GM12892 (cell line): ENCODE results near the gene CAMTA2.
A peak's percentile ranks its signal among the peaks of the same experiment; 100 is the strongest.

Experiments used
- DNase-seq: peaks from one replicate; pipeline ENCODE4 v3.0.0; 2011; ENCODE audit not compliant: insufficient read length
- FAIRE-seq: peaks from 2 replicates; lab custom pipeline; 2011; peaks lifted over from hg19 to GRCh38; lab: Jason Lieb, UNC
- POLR2A ChIP-seq: IDR thresholded peaks from 2 replicates; pipeline ENCODE4 v1.6.1; 2011; ENCODE audit warnings: low read depth, low read length, control low read depth
- POLR2AphosphoS5 ChIP-seq: IDR thresholded peaks from 2 replicates; pipeline ENCODE4 v1.6.1; 2011; ENCODE audit warnings: low read depth, low read length, control low read depth
- TAF1 ChIP-seq: IDR thresholded peaks from 2 replicates; pipeline ENCODE4 v1.6.1; 2011; ENCODE audit warnings: low read depth, mild to moderate bottlenecking, control low read depth, low read length, borderline replicate concordance

Gene CAMTA2

DNA sequence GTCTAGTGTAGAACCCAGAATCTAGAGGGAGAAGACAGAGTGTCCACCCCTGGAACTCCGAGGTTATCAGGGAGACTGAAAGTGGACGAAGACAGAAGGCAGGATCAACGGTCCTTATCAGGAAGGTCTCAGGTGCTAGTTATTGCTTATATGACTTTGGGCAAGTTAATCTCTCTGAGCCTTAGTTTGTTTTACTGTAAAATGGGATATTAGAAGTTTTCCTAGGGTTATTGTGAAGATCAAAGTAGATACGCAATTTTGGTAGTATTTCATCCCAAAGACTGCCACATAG, 46.2 kb downstream of the CAMTA2 start:
- FAIRE-seq (no peak), DNase-seq (no peak)
- TF ChIP-seq TAF1 (no peak), POLR2A (no peak), POLR2AphosphoS5 (no peak)

DNA sequence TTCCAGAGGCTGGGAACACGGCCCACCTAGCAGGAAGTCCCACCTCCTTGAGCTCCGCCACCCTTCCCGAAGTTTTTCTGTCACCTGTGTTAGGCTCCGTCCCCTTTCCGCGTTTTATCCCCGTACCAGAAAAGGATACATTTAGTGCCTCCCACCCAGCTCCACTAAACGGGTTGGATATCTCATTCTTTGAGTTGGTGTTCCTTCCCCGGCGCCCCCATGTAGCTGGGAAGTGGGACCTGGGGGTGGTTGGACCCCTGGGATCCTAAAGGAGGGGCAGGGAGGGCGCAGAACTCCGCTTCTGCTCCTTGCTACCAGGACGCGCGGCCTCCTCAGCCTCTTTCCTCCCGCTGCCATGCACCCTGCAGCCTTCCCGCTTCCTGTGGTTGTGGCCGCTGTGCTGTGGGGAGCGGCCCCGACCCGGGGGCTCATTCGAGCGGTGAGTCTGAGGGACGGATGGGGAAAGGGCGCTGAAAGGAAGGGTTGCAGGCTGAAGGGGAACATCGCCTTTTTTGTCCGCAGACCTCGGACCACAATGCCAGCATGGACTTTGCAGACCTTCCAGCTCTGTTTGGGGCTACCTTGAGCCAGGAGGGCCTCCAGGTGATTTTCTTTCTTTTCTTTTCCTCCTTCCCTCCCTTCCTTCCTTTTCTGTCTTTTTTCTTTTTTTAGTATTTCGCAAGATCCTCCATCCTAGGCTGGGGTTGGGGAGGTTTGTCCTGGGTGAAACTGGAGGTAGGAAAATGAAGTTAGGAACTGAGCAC, 46.7 kb downstream of the CAMTA2 start:
- FAIRE-seq (peak; percentile 40), DNase-seq (no peak)
- no peak for TF ChIP-seq POLR2A
- 0 out of 2 replicates have a peak, but pooled peaks have one; percentile 40 for TF ChIP-seq TAF1
- peak; percentile 62; the same call in 1 of the 2 replicates for TF ChIP-seq POLR2AphosphoS5

DNA sequence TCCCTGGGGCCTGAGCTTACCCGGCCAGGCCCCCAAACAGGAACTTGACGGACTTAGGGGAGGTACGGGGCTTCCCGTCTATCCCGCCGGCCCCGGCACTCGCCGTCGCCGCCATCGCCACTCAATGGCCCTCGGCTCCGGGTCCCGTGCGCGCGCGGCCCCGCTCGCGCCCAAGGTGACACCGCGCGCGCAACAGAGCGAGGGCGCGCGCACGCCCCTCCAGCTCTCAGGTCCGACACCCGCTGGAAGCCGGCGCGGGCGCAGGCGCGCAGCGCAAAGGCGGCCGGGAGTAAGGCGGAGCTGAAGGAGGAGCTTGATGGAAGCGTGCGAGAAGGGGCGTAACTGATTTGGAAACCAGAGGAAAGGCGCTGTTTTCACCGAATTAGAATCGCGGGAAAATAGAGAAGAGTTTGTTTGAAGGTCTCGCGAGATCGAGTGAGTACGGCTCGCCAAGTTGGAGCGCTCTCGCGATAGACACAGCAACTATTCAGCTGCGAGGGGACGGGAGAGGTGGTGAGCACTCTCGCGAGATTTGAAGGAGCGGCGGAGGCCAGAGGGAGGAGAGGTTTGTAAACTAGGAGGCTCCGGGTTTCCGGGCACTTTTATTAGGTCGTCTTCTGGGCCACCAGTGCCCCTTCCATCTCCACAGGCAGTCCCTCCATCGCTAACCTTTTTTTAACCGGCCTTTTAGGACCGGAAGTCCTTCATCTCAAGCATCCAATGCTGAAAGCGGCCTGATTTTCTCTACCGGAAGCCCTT, 47.5 kb downstream of the CAMTA2 start, which contains the start of the genes RNF167 and SLC25A11:
Gene RNF167 (plus strand): TSS at position 473 of the 759 bp plus-strand sequence. CDS start 642 bp downstream, outside the sequence.
Gene SLC25A11 (minus strand): TSS at position 251 of the 759 bp plus-strand sequence. CDS start 136 bp downstream, at position 115.
- peak; percentile 65; the same call in 1 of the 2 replicates for TF ChIP-seq TAF1
- TF ChIP-seq POLR2AphosphoS5, result peak; percentile 81
- TF ChIP-seq POLR2A, result peak; percentile 84
- DNase-seq (peak; percentile 96), FAIRE-seq (peak; percentile 99)

DNA sequence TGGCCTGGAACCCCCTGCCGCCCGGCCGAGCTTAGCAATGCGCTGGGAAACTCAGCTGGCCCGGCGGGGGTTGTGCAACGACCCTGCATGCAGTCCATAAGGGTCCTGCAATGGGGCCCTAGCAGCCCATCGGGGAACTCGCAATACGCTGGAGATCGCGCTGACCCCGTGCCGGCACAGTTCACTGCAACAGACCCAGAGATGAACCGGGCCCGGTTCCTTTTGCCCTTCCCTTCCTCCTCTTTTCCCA, 48.0 kb downstream of the CAMTA2 start:
- DNase-seq (no peak), FAIRE-seq (no peak)
- TF ChIP-seq TAF1 (no peak), POLR2AphosphoS5 (no peak), POLR2A (no peak)

DNA sequence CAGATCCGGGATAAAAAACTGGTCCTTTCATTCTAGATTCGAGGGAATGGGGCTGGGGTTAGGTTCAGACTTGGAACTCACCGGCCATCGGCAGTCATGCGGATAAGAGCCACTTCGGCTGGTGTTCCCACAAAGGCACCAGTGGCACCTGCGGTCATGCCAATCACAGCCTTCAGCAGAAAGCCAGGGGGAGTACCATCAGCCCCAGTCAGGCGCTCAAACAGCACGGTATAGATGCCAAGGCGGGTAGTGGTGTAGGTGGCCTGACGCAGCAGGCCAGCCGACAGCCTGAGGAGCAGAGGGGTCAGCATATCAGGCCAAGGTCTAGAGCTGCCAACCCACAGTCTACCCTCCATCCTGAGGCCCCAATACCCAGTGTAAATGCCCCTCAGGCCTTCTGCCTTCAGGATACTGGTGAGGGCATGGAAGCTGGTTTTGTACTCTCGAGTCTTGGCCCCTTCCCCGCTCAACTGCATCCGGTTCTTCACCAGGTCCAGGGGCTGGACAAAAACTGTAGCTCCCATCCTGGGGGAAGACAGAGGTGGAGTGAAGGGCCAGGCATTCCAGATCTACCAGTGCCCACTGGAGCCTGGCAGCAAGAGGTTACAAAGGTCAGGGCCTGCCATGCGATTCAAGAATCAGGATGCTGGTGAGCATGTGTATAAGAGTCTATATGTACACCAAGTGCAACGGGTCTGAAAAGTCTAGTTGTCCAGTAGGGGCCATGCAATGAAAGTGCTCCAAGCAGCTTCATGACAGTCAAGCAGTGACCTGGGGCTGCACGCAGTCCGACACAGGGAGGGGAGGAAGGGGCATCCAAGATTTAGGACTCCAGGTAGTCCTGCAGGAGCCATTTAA, 48.6 kb downstream of the CAMTA2 start:
- FAIRE-seq (peak; percentile 66), DNase-seq (no peak)
- TF ChIP-seq TAF1, result no peak
- no peak for TF ChIP-seq POLR2A
- TF ChIP-seq POLR2AphosphoS5, result no peak

DNA sequence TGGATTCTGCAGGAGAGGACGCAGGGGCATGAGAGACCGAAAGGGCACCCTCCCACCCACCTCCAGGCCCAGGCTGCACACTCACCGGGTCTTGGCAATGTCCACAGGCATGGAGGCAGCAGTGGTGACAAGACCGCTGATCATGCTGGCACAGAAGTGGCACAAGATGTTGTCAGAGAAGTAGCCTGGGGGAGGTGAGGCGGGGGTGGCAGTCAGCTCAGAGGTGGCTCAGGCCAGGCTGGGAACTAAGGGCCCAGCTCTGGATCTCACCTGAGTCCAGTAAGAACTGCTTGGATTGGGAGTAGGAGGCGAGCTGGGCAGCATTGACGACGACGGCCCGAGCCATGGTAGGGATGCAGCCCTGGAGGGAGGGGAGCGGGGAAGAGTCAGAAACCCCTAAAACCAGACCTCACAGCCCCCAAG, 49.4 kb downstream of the CAMTA2 start:
- DNase-seq, result no peak
- no peak for FAIRE-seq
- TF ChIP-seq TAF1, result no peak
- no peak for TF ChIP-seq POLR2A
- no peak for TF ChIP-seq POLR2AphosphoS5

DNA sequence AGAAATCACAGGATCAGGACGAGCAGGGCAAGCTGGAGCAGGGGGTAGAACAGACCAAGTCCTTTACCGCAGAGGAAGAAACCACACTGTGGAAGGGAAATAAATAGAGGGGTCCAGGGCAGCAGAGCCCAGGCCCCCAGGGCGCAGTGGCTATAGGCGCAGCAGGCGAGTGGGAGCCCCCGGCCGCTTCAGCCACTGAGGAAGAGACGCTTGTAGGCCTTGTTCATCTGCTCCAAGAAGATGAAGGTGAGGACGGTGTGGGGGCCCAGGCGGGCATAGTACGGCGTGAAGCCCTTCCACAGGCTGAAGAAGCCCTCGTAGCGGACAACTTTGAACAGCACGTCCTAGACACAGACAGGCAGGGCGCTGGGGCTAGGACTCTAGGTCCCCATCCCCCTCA, 49.9 kb downstream of the CAMTA2 start:
- no peak for DNase-seq
- TF ChIP-seq POLR2A (no peak), POLR2AphosphoS5 (no peak), TAF1 (no peak)
- FAIRE-seq, result no peak

DNA sequence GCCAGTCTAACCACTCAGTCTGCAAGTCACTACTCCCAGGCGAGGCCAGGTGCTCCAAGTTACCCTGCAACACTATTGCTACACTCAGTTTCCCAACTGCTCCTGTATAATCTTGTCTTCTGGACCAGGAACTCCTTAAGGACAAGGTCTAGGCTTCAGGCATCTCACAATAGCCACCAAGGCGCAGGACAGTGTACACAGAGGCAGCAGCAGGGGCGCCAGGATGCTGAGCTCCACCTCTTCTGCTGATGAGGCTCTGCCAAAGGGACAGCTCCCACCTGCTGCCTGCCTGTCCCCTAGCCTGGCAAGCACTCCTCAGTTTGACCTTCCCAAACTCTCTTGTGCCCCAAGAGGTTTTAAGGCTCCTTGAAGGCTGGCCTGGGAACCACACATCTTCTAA, 51.0 kb downstream of the CAMTA2 start:
- FAIRE-seq, result no peak
- no peak for TF ChIP-seq TAF1
- TF ChIP-seq POLR2AphosphoS5, result no peak; the same call in 1 of the 2 replicates
- peak; percentile 22; the same call in 1 of the 2 replicates for TF ChIP-seq POLR2A

DNA sequence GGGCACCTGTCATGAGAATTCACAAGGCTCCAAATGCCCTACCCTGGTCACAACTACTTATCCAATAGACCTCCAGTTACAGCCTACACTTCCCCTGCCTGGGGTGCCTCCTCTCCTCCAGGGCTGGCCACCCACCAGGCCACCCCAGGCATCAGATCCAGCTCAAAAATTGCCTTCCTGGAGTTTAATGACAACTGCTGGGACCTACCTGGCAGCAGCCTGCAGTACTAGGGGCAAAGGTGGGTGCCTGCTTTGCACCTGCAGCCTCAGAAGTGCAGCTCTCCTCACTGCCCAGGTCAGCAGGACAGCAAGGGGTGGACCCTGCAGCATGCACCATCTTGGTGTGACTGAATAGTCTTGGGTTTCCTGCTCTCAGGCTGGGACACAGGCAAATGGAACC, 51.8 kb downstream of the CAMTA2 start:
- TF ChIP-seq POLR2AphosphoS5 (no peak), TAF1 (no peak), POLR2A (no peak)
- DNase-seq (no peak), FAIRE-seq (no peak)

More for the DNA sequence above, 51.0 kb downstream of the CAMTA2 start:
- no peak for DNase-seq

DNA sequence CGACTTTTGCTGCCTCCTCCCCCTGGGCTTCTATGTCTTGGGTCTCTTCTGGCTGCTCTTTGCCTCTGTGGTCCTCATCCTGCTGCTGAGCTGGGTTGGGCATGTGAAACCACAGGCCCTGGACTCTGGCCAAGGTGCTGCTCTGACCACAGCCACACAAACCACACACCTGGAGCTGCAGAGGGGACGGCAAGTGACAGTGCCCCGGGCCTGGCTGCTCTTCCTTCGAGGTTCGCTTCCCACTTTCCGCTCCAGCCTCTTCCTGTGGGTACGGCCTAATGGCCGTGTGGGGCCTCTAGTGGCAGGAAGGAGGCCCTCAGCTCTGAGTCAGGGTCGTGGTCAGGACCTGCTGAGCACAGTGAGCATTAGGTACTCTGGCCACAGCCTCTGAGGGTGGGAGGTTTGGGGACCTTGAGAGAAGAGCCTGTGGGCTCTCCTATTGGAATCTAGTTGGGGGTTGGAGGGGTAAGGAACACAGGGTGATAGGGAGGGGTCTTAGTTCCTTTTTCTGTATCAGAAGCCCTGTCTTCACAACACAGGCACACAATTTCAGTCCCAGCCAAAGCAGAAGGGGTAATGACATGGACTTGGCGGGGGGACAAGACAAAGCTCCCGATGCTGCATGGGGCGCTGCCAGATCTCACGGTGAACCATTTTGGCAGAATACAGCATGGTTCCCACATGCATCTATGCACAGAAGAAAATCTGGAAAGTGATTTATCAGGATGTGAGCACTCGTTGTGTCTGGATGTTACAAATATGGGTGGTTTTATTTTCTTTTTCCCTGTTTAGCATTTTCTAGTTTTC, 53.1 kb downstream of the CAMTA2 start:
- DNase-seq (no peak), FAIRE-seq (peak; percentile 82)

More for the DNA sequence above, 53.1 kb downstream of the CAMTA2 start:
- TF ChIP-seq POLR2A (no peak; the same call in 1 of the 2 replicates), TAF1 (no peak), POLR2AphosphoS5 (peak; percentile 55; the same call in 1 of the 2 replicates)
